Stimulated activated CD8-positive, alpha-beta memory T cell treated with anti-CD3 and anti-CD28 coated beads, Interleukin-12 subunit alpha, Interleukin-12 subunit beta, amount 100 ng/mL, for 1 hour (primary cell): Measurements from ENCODE around the gene ANGPTL5.
"Not testable (repeated sequence)": the region's sequence is repeated elsewhere in the genome, so short reads cannot be mapped to it uniquely, and the experiment has no call there.

Experiments
- DNase-seq: peaks from one replicate; pipeline ENCODE4 v3.0.0-alpha.2; 2020; ENCODE audit warnings: low read depth

The ANGPTL5 gene

DNA sequence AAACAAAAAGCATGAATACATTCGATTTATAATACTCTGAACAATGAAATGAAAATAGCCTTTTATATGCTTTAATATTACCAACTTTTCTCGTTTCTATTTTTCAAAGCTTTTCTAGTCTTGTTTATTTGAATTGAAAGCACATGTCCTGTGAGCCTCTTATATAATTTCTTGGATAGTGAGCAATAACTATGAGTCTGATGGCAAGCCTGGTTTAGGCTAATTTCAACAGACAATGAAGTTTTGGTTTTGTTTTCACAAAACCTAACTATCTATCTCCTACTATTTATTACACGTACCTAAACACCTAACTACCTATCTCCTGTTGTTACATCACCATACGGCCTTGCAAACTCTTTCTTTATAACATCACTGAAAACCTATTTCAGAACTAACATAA, 30.7 kb downstream of the ANGPTL5 start:
- DNase-seq, result no peak

- no peak for DNase-seq
Observed at GRCh38 chr11:101881586-101881985, 34.7 kb downstream of the ANGPTL5 start.

DNA sequence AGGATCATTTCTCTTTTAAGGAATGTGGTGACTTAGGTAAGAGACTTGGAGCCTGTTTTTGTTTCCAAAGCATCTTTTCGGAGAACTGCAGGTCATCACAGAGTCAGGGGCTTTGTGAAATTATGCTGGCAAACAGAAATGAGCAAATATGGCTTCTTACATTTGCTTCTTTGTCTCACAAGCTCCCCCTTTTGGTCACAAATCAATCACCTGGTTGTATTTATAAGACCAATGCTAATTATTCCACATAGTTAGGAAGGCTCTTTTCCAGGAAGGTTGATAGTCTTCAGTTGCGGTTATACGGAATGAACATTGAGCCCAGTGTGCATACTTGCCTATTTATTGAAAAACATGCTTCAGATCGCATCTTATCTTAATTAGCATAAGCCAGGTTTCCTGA, 36.1 kb downstream of the ANGPTL5 start:
- DNase-seq, result no peak

GRCh38 chr11:101872171-101872882, 44.0 kb downstream of the ANGPTL5 start:
- no peak for DNase-seq

GRCh38 chr11:101870510-101870909, 45.8 kb downstream of the ANGPTL5 start:
- DNase-seq, result no peak

DNA sequence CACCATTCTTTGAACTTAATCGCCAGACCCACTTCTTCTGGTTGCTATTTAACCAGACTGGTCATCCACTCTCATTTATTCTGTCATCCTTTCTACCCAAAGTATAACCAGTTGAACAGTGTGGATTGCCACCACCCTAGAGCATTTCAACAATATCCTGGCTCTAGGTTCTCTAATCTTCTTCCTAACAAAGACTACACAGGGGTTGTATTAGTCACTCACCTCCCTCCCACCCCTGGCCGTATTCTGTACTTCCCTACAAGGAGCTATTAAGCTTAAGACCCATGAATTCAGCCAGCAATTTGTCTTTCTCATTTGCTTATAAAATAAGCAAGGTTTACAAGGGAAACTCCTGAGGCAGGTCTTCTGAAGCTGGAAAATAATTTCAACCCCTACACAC, 48.4 kb downstream of the ANGPTL5 start:
- DNase-seq, result no peak

- DNase-seq, result no peak
Observed at GRCh38 chr11:101866619-101867491, 49.5 kb downstream of the ANGPTL5 start.

GRCh38 chr11:101864098-101864497, 52.2 kb downstream of the ANGPTL5 start:
- no peak for DNase-seq

DNA sequence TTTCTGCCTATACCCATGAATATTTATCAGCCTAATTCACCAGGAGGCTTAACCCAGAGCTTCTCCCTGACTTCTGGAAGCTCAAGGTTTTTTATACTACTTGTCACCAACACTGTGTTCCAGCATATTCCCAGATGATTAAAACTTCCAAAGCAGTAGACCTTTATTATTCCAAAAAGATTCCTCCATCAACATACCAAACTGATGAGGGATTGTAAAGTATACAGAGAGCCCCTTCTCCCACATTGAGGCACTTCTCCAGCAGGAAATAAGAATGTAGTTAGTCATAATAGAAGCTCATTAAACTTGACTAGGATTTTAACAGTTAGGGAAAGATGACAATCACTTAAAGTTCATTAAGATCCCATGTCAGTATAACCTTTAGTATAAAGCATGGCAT, 53.0 kb downstream of the ANGPTL5 start:
- DNase-seq, result no peak

DNA sequence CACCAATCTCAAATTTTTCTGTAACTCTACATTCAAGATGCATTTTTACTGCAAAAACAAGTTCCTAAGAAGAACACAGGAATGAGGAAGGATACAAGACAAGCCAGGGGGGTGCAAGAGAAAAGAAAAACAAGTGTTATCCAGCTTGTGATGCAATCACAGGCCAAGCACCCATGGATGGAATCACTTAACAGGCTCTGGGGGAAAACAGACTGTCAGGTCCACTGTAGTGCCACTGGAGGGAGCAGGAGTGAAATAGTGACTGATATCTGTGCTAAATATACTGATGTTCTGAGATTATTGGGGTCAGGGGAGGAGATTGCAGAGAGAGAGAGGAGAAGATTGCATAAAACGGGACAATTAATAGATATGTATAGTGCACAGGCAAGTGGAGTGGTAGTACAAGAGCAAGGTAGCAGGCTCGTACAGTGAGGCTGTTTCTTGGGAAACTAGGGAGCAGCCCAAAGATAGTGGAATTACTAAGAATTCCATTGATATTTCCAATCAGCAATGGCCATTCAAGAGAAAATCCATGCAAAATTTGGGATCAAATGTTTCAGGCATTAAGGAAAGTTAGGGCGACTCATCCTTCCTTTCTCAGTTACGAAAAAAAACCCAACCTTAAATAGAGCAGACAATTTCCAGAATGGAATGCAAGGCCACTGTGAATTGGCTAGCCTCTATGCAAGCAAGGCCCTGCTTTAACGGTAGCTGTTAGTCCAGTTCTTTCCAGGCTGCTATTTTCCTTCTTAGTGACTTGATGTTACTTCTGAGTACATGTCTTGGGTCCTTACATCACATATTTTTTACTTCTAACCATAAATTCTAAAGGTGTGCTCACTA, 53.7 kb downstream of the ANGPTL5 start:
- DNase-seq, result no peak

GRCh38 chr11:101860696-101861427, 55.5 kb downstream of the ANGPTL5 start:
- peak; percentile 5 for DNase-seq

DNA sequence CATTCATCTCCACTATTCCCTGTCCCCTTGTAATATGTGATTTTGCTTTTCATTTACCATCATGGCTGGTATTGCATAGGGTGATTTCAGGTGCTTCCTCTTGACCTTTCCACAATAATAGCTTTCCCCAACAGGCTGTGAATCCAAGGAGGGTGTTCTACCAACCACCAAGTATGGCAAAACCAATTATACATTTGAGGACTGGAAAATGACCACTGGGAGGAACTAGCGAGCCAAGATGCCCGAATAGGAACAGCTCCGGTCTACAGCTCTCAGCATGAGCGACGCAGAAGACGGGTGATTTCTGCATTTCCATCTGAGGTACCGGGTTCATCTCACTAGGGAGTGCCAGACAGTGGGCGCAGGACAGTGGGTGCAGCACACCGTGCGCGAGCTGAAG, 64.1 kb downstream of the ANGPTL5 start:
- DNase-seq, result not testable (repeated sequence)

- no peak for DNase-seq
Observed at GRCh38 chr11:101848262-101848661, 68.1 kb downstream of the ANGPTL5 start.

GRCh38 chr11:101844608-101845007, 71.7 kb downstream of the ANGPTL5 start:
- no peak for DNase-seq

DNA sequence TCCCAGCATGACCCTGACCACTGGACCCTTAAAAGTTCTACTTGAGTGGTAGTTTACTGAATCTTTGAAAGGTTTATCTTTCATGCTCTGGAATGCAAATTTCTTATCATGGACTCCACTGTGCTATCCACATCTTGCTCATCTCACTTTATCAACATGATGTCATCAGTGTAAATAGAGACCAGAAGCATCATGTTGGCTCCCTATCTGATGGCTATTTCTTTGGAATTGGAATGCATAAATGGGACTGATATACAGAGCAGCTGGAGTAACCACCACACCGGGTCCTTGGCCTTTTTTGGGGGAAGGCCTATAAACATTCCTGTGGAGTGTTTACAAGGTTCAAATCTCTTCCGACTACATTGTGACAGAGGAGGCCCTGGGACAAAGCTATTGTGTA, 75.6 kb downstream of the ANGPTL5 start:
- no peak for DNase-seq
